DMS114 treated with DMSO at 0.1 percent for 48 hours (cell line): ENCODE results near the gene SAMD5.

Source experiments
- DNase-seq: peaks from one replicate; lab custom pipeline; 2025; ENCODE audit not compliant: unreplicated experiment; lab: John Stamatoyannopoulos, UW

SAMD5 gene

DNA sequence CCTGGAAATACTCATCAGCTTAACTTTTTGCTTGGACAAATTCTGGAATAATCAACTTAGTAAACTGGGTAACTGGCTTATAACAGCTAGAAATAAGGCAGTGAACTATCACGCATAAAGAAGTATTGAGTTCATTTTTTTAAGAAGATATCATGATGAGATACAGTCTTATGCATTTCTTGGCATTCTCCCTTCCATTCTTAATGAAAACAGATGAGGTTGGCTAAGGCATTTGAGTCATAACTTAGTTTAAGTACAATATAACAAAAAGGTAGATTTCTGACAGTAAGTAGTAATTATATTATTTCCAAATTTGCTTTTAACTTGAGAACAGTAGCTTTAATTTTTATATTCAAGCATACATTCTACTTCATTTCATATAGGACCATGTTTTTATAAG lies 56.1 kb downstream of the SAMD5 start:
- no peak for DNase-seq

DNA sequence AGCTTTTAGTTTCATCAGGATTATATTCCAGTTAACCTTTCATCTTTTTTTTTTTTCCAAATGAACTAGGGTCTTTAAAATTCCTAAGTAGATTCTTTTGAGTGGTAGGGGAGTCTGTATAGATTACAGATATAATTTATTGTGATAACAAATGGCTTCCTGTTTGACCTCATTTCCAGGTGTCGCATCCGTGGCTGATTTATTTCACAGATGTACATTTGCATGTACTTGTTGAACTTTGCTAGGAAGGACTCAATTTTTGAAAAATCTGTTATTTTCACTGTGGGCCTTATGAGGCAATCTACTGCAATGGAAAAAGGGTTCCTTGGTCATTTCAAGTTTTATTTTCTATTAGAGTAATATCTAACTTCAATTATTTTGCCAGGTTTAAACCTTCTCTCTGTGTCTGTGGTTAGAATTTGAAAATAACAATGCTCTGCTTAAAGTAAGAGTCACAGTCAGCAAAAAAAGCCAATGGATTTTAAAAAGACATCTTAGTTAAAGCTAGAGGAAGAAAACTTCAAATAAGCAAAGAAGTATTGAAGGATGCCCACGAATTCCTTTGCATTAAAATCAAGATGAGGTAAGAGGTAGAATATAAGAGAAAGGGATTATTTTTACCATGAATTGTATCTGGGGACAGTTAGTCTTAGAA lies 57.9 kb downstream of the SAMD5 start:
- no peak for DNase-seq

DNA sequence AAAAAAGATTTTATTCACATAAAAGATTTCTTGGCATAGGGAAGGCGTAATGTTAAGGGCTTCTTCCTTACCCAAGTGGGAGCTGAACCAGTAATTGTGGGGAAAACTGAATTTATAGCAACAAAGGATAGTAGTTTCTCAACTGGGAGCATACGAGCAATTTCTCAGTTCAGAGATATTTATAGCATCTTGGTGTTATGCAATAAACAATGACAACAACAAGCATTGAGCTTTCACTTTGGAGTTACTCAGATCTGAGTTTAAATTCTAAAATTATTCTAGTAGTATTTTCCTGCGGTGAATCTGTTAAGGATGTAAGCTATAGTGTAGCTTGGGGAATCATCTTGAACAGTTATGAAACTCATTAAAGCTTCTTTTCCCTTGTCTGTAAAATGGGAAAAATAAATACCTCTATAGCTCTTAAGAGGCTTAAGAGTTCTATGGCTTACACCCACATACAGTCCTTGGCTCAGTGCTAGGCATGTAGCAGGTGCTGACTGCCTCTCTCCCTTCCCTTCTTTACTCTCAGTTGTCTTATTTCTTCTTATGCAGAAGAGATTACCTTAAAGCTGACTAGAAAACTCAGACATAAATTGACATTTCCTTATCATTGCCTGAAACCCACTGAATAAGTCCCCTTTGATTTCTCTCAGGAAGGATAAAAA lies 58.8 kb downstream of the SAMD5 start:
- DNase-seq, result no peak

DNA sequence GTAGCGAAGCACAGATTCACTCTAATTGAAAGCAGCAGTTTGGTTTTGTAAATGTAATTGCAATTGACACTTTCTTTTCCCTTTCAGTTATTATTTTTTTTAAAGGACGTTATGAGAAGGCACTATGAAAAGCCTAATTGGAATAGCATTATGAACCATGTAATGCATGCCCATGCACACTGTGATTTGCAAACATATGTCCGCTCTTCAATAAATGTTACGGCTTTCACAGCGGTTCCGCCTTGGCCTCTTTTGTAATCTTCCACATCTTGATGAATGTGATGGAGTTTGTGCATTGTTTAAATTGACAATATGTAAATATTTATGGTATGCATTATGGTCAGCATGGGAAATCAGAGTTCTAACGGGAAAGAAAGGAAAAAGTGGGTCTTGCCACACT lies 61.3 kb downstream of the SAMD5 start:
- DNase-seq, result no peak

DNA sequence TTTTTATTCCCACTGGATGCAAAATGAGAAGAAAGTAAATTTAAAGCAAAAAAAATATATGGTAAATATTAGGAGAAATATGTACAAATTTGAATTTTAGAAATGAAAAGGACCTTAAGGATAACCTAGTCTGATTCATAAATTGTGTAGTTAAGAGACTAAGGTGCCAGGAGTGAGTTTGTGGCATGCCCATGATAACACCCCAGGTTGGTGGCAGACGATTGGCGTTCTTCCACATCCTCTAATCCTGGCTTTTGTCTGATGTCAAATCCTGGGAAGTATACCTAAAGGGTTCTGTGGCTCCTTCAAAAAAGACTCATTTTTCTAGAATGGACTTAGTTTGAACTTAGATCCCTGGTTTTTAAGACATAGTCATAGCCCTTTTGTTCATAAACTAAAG lies 62.2 kb downstream of the SAMD5 start:
- DNase-seq, result no peak

DNA sequence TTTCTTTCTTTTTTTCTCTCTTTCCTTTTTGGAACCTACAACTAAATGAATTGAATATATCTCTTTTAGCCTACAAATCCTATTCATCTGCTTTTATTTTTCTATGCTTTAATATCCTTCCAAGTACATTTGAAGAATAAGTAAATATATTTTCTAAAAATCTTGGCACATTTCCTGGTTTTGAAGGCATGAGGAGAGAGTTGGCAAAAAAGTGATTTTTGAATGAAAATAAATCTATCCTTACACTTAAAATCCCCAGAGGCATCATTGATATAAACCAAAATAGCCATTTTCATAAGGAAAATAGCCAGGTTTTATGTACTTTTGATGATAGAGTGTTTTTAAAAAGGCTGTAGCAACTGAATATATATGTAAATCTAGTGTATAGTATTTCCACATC lies 69.0 kb downstream of the SAMD5 start:
- no peak for DNase-seq

DNA sequence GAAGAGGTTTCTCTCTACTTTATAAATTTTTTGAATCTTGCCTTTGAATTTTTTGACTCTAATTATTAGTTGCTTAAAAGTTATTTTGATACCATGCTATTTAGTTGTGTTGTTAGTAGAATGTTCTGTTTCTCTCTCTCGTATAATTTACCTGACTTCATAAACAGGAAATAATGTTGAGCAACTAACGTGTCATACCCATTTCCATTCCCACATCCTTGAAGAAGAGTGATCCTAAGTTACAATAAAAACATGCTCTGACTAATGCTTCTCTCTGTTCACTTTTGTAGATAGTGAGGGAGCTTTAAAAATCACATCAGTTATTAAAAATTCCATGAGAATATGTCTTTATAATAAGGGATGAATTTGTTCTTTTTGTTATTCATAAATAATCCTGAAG lies 69.7 kb downstream of the SAMD5 start:
- no peak for DNase-seq

DNA sequence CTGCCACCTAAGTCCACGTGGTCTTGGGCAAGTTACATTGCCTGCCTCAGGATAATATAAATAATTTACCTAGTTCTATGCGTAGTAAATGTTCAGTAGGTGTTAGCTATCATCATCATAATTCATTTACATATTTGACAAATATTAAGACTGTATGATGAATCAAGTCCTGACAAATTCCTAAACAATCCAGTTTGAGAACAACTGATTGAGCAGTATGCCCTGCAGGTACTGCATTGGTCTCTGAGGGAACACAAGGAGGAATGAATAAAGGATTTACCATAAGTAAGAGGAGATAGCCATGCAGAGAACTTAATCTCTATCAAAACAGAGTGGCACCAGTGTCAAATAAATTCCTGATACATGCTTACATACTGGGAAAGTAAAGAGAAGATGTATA lies 70.4 kb downstream of the SAMD5 start:
- no peak for DNase-seq

DNA sequence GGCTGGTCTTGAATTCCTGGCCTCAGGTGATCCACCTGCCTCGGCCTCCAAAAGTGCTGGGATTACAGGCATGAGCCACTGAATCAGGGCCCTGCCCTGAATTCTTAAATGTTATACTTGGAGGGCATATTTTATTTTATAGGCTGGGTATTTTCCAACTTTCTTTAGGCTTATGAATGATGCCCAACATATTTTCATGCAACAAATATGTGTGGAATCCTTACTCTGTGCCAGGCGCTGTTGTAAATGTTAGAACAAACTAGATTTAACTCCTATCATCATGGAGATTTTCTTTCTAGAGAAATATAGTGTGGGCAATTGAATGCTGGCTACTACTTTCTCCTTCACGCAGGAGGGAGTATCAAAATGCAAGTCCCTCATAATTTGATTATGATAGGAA lies 71.2 kb downstream of the SAMD5 start:
- no peak for DNase-seq

DNA sequence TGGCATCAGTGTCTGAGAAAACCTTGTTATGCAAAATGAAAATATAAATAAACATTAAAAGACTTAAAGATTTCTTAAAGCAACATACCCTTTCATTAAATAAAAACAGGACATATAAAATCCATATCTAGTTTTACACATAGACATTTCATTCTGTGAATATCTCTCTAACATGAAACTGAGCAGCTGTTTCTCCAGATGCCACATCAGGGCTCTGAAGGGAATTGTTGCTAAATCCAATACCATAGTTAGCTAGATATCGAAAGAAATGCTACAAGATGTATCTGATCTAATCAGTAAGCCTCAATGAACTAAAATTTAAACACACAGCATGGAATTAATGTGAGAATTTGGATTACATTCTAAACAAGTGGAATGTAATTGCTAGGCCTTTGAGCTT lies 74.5 kb downstream of the SAMD5 start:
- DNase-seq, result no peak

DNA sequence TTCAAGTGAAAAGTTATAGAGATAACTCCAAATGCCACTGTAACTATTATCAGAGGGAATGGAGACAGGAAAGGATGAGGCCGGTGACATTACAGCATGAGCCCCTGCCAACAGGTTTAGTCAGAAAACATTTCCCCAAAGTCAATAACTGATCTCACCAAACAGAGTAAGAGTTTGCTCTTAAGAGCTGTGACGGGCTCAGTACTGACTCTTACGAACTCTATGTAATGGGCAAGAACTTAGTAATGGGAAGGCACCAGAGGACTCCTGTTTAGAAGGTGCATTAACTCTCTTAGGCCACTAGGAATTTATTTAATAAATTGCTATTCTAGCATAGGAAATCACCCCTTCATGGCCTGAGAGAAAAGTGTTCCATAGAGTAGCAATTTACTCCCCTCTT lies 76.8 kb downstream of the SAMD5 start:
- no peak for DNase-seq

DNA sequence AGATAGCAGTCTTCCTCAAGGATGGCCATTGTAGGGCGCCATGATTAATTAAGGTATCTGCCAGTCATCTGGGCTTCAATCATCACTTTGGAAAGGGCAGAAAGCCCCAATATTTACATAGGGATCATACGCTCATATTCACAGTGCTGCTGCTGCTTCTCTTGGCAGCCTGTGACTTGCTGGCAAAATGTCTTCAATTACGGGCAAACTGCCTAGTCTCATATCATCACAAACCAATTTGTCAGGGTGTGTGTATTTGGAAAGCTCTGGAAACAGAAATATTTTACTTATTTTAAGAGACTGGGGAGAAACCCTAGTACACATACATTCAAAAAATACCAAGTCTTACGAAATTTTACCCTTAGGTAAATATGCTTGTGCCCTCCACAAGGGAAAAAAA lies 77.6 kb downstream of the SAMD5 start:
- no peak for DNase-seq

DNA sequence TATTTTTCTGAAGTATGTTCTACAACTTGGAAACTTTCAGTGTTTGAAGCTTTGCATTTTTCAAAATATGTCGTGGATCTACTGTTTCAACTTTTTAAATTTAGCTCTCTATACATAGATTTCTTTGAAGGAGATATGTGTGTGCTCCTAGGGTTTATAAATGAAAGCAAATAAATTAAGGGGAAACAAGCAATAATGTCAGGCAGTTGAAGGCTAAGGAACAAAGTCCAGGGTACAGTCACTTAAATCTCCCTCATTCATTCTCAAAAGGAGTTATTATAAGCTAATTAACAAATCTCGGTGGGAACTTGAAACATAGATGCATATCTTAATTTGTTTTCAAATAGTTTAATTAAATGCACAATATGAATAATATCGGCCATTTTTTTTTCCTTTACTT lies 79.4 kb downstream of the SAMD5 start:
- no peak for DNase-seq

DNA sequence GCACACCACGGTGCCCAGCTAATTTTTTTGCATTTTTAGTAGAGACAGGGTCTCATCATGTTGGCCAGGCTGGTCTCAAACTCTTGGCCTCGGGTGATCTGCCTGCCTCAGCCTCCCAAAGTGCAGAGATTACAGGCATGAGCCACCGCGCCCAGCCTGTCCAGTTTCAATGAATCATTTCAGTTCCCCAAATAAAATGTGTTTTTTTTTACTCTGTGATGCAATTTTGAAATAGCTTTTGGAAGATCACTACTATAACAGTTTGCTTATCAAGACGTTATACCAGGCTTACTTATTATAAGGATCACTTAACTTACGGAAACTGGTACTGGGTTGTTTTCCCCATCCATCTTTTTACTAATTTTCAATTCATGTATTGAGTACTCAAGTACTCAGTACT lies 80.0 kb downstream of the SAMD5 start:
- DNase-seq, result no peak

DNA sequence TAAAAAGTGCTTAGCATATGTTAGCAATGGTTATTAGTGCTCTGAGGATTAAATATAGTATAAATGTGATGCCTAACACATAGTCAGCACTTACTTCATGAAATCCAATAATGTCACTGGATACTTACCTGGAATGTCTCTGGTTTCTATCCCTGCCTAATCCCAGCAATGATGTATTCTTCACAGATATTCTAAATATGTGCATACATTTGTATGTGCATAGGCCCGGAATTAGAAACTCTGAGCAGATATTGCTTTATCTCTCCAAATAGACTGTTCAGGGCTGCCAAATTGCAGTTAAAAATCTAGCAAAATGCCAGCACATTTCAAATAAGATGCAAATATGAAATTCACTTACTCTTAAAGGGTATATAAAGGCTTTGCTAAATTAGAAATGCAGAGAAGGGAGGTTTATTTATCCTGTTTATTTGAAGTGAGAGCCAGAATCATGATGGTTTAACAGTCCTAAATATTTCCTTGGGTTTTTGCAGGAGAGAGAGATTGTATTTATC lies 81.3 kb downstream of the SAMD5 start:
- DNase-seq, result no peak

DNA sequence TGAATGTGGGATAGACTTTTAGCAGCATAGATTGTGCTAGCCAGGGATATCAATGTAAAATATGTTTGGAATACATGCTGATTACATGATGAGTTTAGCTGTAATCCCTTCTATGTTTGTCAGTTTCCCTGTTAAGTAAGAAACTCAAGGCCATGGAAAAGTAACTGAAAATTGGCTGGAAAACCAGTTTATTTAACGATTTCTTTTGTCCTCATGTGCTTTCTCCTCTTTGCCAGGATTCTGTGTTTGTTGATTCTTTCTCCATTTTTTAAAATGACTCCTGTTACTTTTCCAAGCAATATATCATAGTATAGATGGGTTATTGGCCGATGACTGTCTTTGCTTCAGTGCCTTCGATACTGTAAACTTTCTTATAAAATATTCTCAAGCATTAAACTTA lies 87.5 kb downstream of the SAMD5 start:
- DNase-seq, result no peak

DNA sequence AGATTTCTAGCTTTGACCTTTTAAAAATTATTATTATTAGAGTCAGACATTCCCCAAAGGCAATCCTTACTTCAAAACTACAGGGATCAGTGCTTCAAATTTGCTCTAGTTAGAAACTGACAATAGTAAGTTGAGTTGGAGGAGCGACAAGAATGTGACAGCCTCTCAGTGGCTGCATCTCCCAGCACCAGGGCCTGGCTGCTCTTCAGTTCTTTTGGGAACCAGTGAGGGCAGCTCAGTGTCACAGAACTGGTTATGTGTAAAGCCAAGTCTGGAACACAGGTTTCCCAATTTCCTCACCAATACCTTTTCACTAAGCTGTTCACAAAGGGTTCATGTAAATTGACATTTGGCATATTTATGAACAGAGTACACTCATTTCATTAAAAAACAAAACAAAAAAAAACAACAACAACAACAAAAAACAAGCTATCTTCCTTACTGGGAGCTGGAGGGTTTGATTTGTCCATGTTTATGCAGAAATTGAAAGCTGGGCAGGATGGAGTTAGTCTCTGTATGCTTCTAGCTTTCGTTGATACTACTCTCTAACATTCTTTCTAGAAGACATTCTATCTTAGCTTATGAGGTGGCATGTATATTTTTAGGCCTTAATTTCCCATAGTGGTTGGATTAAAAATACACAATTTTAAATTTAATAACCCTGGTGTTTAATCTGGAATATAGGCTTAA lies 95.0 kb downstream of the SAMD5 start:
- DNase-seq, result no peak

DNA sequence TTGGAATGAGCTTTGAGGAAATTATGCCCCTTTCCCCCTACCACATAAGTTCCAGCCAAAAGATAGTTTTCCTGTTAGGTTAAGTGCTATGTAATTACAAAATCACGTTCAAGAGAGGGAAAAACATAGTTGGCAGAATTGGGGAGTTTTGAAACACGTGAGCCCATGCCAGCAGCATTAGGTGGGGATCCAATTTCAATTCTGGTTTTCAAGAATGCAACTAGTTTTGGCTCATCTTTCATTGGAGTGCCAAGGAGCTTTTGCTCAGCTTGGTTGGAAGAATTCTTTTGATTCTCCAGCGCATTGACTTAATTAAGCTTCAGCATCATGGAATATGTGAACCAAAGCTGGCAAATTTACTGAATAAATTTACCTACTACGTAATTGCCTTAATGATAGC lies 95.9 kb downstream of the SAMD5 start:
- no peak for DNase-seq

DNA sequence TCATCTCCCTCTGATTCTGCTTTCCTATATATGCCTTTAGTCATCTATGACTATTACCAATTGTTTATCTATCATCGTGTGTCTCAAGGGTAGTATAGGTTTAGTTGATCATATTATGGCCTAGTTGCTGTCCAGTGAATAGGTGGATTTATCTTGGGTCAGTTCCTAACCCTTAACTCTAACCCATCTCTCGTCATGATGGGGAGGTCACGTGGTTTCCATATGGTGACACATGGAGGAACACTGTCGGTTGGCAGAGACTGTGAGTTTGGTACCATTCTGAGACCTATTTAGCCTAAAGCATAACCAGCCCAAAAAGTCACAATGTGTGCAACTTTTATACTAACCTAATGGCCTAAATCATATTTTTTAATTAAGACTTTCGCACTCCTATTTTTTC lies 103.5 kb downstream of the SAMD5 start:
- DNase-seq, result no peak

DNA sequence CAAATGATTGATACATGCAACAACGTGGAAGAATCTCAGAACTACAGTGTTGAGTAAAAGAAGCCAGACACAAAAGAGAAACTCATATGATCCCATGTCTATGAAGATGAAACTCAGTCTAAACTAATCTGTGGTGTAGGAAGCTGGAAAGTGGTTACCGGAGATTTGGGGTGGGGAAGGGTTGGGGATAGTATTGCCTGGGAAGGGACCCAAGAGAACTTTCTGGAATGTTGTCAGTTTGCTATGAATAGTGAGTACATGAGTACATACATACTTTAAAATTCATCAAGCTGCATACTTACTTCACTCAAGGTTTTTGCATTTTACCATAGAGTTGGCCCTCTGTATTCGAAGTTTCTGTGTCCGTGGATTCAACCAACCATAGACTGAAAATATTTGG lies 106.0 kb downstream of the SAMD5 start:
- no peak for DNase-seq

DNA sequence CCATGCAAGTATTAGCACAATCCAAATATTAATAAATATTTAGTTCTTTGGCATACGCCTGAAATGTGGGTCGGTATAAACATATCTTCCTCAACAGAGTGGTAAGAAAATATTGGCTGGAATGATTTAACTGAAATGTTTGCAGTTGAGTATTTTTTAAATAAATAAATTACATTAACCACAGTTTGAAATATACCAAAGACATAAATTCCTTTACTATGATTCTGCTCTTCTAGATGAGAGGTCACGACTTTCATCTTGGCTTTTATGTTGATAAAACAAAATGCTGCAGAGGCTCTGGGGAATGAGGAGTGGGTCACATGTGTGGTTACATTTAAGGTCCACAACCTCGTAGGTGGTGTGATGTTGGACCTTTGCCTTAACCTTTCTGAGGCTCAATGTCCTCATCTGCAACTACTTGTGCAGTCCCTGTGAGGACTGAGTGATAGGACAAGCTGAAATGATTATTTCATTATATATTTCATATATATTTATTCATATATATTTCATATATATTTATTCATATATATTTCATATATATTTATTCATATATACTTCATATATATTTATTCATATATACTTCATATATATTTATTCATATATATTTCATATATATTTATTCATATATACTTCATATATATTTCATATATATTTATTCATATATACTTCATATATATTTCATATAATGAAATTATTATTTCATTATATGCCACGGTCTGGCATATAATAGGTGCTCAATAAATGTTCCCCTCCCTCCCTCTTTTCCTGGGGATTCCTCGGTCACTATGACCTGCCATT lies 107.4 kb downstream of the SAMD5 start:
- no peak for DNase-seq

DNA sequence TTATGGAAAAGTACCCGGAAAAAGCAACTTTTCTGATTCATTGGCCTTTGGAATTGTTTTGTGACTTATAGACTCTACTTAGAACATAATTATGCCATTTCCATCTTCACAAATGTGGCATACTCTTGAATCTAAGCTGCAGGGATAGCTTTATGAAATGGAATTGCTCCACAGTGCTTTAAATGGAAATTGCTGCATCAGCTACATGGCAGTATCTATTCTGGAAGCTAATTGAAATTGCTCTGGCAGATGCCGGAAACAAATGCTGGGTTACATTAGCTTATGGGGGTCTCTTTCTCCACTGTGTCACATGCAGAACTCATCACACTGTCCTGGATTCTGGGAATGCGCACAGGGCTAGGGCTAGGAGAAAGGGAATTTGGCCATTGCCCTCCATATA lies 108.9 kb downstream of the SAMD5 start:
- DNase-seq, result no peak
